ENCODE data around the gene ABCA13. TPM values are rescaled to one million over a fixed set of nuclear protein-coding genes. Genes with fewer than 3 reads are reported as not detected.

The ABCA13 gene
- total RNA-seq, 1 donor from 2014 or later, result 0.34 TPM

- no peak overlapping the region for H3K27ac ChIP-seq (ENCODE audit: low read depth, low read length)
- H3K9ac ChIP-seq (ENCODE audit: low read length), result no peak overlapping the region
- no peak overlapping the region for H3K4me3 ChIP-seq (ENCODE audit: insufficient read depth, low read depth, low read length)
- H3K79me2 ChIP-seq (ENCODE audit: insufficient read depth, low read length), result no peaks in the 10 kb centered on the region
- no peak for DNase-seq (ENCODE audit: low read depth)
- no peaks in the 10 kb centered on the region for H3K4me1 ChIP-seq (ENCODE audit: insufficient read depth, low read length)
- H3K36me3 Mint-ChIP-seq (ENCODE audit: low read depth, unreplicated experiment), result no peaks in the 10 kb centered on the region
- no peak for FAIRE-seq
- H3K4me1 Mint-ChIP-seq (ENCODE audit: low read depth, unreplicated experiment), result no peaks in the 10 kb centered on the region
- H3K4me2 ChIP-seq (ENCODE audit: low read length), result no peak overlapping the region
- H3K36me3 ChIP-seq (ENCODE audit: insufficient read depth, low read length), result no peaks in the 10 kb centered on the region
- no peak overlapping the region for H3K27ac Mint-ChIP-seq (ENCODE audit: unreplicated experiment)
- H3K27me3 ChIP-seq (ENCODE audit: insufficient read depth, low read length), result no peaks in the 10 kb centered on the region
- peaks cover 2% of the 10 kb centered on the region for H3K27me3 Mint-ChIP-seq (ENCODE audit: low read depth, unreplicated experiment)
- no peak overlapping the region for H2AFZ ChIP-seq (ENCODE audit: low read depth, low read length)
- H4K20me1 ChIP-seq (ENCODE audit: insufficient read depth, low read length), result no peaks in the 10 kb centered on the region
- H3K9me3 Mint-ChIP-seq (ENCODE audit: unreplicated experiment), result peaks cover 2% of the 10 kb centered on the region
- no peak overlapping the region for H3K4me3 Mint-ChIP-seq (ENCODE audit: unreplicated experiment)
- no peaks in the 10 kb centered on the region for H3K9me3 ChIP-seq (ENCODE audit: insufficient read depth, low read depth, low read length)
- TF ChIP-seq CTCF (IDR thresholded peaks at IDR 0.05; ENCODE audit: insufficient read depth, low read depth, low read length) (no peak), EZH2 (IDR thresholded peaks at IDR 0.05; ENCODE audit: insufficient read depth, low read length) (no peak)
These were observed 46.5 kb downstream of the ABCA13 start for GRCh38 chr7:48217753-48218152.

- Histone ChIP-seq H3K4me1 (ENCODE audit: insufficient read depth, low read length) (no peaks in the 10 kb centered on the region), H3K4me2 (ENCODE audit: low read length) (no peak overlapping the region), H3K36me3 (ENCODE audit: insufficient read depth, low read length) (no peaks in the 10 kb centered on the region), H2AFZ (ENCODE audit: low read depth, low read length) (no peak overlapping the region), H3K27ac (ENCODE audit: low read depth, low read length) (no peak overlapping the region), H3K9me3 (ENCODE audit: insufficient read depth, low read depth, low read length) (no peaks in the 10 kb centered on the region), H3K9ac (ENCODE audit: low read length) (no peak overlapping the region), H3K27me3 (ENCODE audit: insufficient read depth, low read length) (no peaks in the 10 kb centered on the region), H3K4me3 (ENCODE audit: insufficient read depth, low read depth, low read length) (no peak overlapping the region), H3K79me2 (ENCODE audit: insufficient read depth, low read length) (no peaks in the 10 kb centered on the region), H4K20me1 (ENCODE audit: insufficient read depth, low read length) (no peaks in the 10 kb centered on the region)
- DNase-seq (ENCODE audit: low read depth) (no peak), FAIRE-seq (no peak)
- Mint-ChIP-seq H3K4me3 (ENCODE audit: unreplicated experiment) (no peak overlapping the region), H3K27me3 (ENCODE audit: low read depth, unreplicated experiment) (peaks cover 16% of the 10 kb centered on the region), H3K9me3 (ENCODE audit: unreplicated experiment) (peaks cover 4% of the 10 kb centered on the region), H3K4me1 (ENCODE audit: low read depth, unreplicated experiment) (no peaks in the 10 kb centered on the region), H3K36me3 (ENCODE audit: low read depth, unreplicated experiment) (no peaks in the 10 kb centered on the region), H3K27ac (ENCODE audit: unreplicated experiment) (no peak overlapping the region)
- TF ChIP-seq EZH2 (IDR thresholded peaks at IDR 0.05; ENCODE audit: insufficient read depth, low read length) (no peak), CTCF (IDR thresholded peaks at IDR 0.05; ENCODE audit: insufficient read depth, low read depth, low read length) (no peak)
These were observed 52.8 kb downstream of the ABCA13 start for GRCh38 chr7:48224042-48224441.

GRCh38 chr7:48225101-48225500, 53.8 kb downstream of the ABCA13 start:
- no peaks in the 10 kb centered on the region for H3K36me3 Mint-ChIP-seq (ENCODE audit: low read depth, unreplicated experiment)
- no peak for FAIRE-seq
- no peaks in the 10 kb centered on the region for H3K27me3 ChIP-seq (ENCODE audit: insufficient read depth, low read length)
- no peaks in the 10 kb centered on the region for H3K4me1 Mint-ChIP-seq (ENCODE audit: low read depth, unreplicated experiment)
- H3K9me3 Mint-ChIP-seq (ENCODE audit: unreplicated experiment), result peaks cover 4% of the 10 kb centered on the region
- DNase-seq (ENCODE audit: low read depth), result no peak
- H3K4me2 ChIP-seq (ENCODE audit: low read length), result no peak overlapping the region
- H3K27ac ChIP-seq (ENCODE audit: low read depth, low read length), result no peak overlapping the region
- no peaks in the 10 kb centered on the region for H4K20me1 ChIP-seq (ENCODE audit: insufficient read depth, low read length)
- H3K9me3 ChIP-seq (ENCODE audit: insufficient read depth, low read depth, low read length), result no peaks in the 10 kb centered on the region
- no peak overlapping the region for H3K4me3 ChIP-seq (ENCODE audit: insufficient read depth, low read depth, low read length)
- H3K79me2 ChIP-seq (ENCODE audit: insufficient read depth, low read length), result no peaks in the 10 kb centered on the region
- H3K27me3 Mint-ChIP-seq (ENCODE audit: low read depth, unreplicated experiment), result peaks cover 16% of the 10 kb centered on the region
- H3K27ac Mint-ChIP-seq (ENCODE audit: unreplicated experiment), result no peak overlapping the region
- H3K4me1 ChIP-seq (ENCODE audit: insufficient read depth, low read length), result no peaks in the 10 kb centered on the region
- H2AFZ ChIP-seq (ENCODE audit: low read depth, low read length), result no peak overlapping the region
- H3K9ac ChIP-seq (ENCODE audit: low read length), result no peak overlapping the region
- no peaks in the 10 kb centered on the region for H3K36me3 ChIP-seq (ENCODE audit: insufficient read depth, low read length)
- TF ChIP-seq CTCF (IDR thresholded peaks at IDR 0.05; ENCODE audit: insufficient read depth, low read depth, low read length), result no peak
- no peak for TF ChIP-seq EZH2 (IDR thresholded peaks at IDR 0.05; ENCODE audit: insufficient read depth, low read length)
- H3K4me3 Mint-ChIP-seq (ENCODE audit: unreplicated experiment), result no peak overlapping the region
